ENCODE data around the gene FRAT1.

DNA sequence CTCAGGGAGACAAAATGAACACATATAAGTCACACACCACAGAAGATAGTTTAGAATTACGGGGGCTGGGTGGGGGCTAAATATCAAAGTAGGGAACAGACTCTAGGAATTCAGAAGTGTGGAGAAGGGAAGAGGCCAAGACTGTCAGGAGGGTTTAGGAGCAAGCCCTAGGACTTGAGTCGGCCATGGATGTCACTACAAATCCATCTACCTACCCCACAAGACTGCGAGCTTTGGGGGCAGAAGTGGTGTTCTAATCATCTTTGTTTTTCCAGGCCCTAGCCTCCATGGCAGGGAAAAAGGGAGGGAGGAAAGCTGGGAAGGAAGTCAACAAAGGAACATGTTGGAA is 20.9 kb upstream of the FRAT1 start:
- TF ChIP-seq, protein P1, sequence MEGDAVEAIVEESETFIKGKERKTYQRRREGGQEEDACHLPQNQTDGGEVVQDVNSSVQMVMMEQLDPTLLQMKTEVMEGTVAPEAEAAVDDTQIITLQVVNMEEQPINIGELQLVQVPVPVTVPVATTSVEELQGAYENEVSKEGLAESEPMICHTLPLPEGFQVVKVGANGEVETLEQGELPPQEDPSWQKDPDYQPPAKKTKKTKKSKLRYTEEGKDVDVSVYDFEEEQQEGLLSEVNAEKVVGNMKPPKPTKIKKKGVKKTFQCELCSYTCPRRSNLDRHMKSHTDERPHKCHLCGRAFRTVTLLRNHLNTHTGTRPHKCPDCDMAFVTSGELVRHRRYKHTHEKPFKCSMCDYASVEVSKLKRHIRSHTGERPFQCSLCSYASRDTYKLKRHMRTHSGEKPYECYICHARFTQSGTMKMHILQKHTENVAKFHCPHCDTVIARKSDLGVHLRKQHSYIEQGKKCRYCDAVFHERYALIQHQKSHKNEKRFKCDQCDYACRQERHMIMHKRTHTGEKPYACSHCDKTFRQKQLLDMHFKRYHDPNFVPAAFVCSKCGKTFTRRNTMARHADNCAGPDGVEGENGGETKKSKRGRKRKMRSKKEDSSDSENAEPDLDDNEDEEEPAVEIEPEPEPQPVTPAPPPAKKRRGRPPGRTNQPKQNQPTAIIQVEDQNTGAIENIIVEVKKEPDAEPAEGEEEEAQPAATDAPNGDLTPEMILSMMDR (IDR thresholded peaks at IDR 0.05) = no peak
- TF ChIP-seq POLR2AphosphoS5 (IDR thresholded peaks at IDR 0.05) (no peak), POLR2A (IDR thresholded peaks at IDR 0.05) (no peak)

Data from prostate gland (tissue), 2 donors.